ENCODE data around the gene NKAP. TPM values are rescaled to one million over a fixed set of nuclear protein-coding genes. Genes with fewer than 3 reads are reported as not detected.

The NKAP gene
- total and polyA plus RNA-seq, 2 of the 8 experiments (the other 6 are each of a cell fraction or from before 2014, with no cell fraction given) = 2.8 to 7.1 TPM

GRCh38 chrX:119919835-119920585, 23.5 kb downstream of the NKAP start:
- Histone ChIP-seq H3K23me2 (ENCODE audit: low read depth, low read length) (no peaks in the 10 kb centered on the region), H3K36me3 (ENCODE audit: control insufficient read depth in 2 of 4, insufficient read depth in 4 of 4, low read length in 3 of 4) (no peaks in the 10 kb centered on the region), H3K23ac (ENCODE audit: insufficient read length) (no peak overlapping the region), H3K79me1 (ENCODE audit: low read depth, low read length) (no peaks in the 10 kb centered on the region), H4K5ac (ENCODE audit: insufficient read length, low read depth, low read length) (no peak overlapping the region), H3K9ac (replicated peaks in 1 of 4; ENCODE audit: extremely low read depth in 1 of 4, low read depth in 3 of 4, low read length in 3 of 4) (no peak overlapping the region), H4K91ac (replicated peaks; ENCODE audit: insufficient read length, low read length) (no peak overlapping the region), H2AFZ (ENCODE audit: low read length) (no peak overlapping the region), H3K4ac (replicated peaks; ENCODE audit: insufficient read length, low read depth, low read length) (no peak overlapping the region), H4K20me1 (replicated peaks in 1 of 2; ENCODE audit: control insufficient read depth in 1 of 2, insufficient read depth in 2 of 2, low read length in 2 of 2) (no peaks in the 10 kb centered on the region), H3K18ac (ENCODE audit: extremely low read depth, low read length) (no peak overlapping the region), H3K4me1 (replicated peaks in 1 of 4; ENCODE audit: control insufficient read depth in 3 of 4, insufficient read depth in 4 of 4, low read length in 3 of 4) (no peaks in the 10 kb centered on the region), H2BK120ac (replicated peaks; ENCODE audit: low read depth, low read length) (no peak overlapping the region), H3K79me2 (ENCODE audit: control insufficient read depth in 1 of 2, insufficient read depth in 2 of 2, low read length in 2 of 2) (no peaks in the 10 kb centered on the region), H2BK20ac (ENCODE audit: low read length) (no peak overlapping the region), H3K14ac (ENCODE audit: insufficient read length) (no peak overlapping the region), H3K4me3 (ENCODE audit: extremely low read depth in 1 of 4, insufficient read depth in 2 of 4, low read depth in 3 of 4, low read length in 4 of 4) (no peak overlapping the region), H2AK5ac (ENCODE audit: low read depth, low read length) (no peak overlapping the region), H2BK12ac (ENCODE audit: low read depth, low read length) (no peak overlapping the region), H2BK5ac (ENCODE audit: low read depth, low read length) (no peak overlapping the region), H3K9me3 (ENCODE audit: insufficient read depth in 2 of 2, low read depth in 1 of 2, low read length in 1 of 2) (no peaks in the 10 kb centered on the region), H3K27ac (ENCODE audit: low read depth, low read length) (no peak overlapping the region), H3K4me2 (ENCODE audit: insufficient read depth in 1 of 2, low read depth in 2 of 2, low read length in 2 of 2) (no peak overlapping the region), H3K27me3 (replicated peaks in 1 of 4; ENCODE audit: control insufficient read depth in 3 of 4, extremely low read depth in 1 of 4, insufficient read depth in 3 of 4, low read length in 3 of 4) (no peaks in the 10 kb centered on the region), H2BK15ac (ENCODE audit: low read length) (no peak overlapping the region), H4K8ac (ENCODE audit: extremely low read depth, insufficient read depth, low read length) (no peak overlapping the region), H3K56ac (replicated peaks; ENCODE audit: insufficient read length, low read depth, low read length) (no peak overlapping the region)
- no peak for FAIRE-seq
- ChIA-PET POLR2A (ENCODE audit: partially characterized antibody) (interaction anchor here (1.1 kb wide), 1 partner anchor 21 kb away, joined by 3 read pairs; no protein-coding TSS in a partner anchor), CTCF (ENCODE audit: partially characterized antibody) (interaction anchor here (0.7 kb wide), 1 partner anchor 52 kb away, joined by 3 read pairs; no protein-coding TSS in a partner anchor)
- TF ChIP-seq KDM4A (IDR thresholded peaks at IDR 0.05; ENCODE audit: low read depth, low read length, severe bottlenecking) (no peak), KDM1A (IDR thresholded peaks at IDR 0.05; ENCODE audit: borderline replicate concordance, low read length) (no peak), CEBPB (IDR thresholded peaks at IDR 0.05; ENCODE audit: low read depth, low read length) (peak; percentile 75), RFX5 (IDR thresholded peaks at IDR 0.05; ENCODE audit: borderline replicate concordance, low read depth, low read length) (no peak), CBX8 (IDR thresholded peaks at IDR 0.05; ENCODE audit: borderline replicate concordance, low read depth, low read length) (no peak), BCL11A (IDR thresholded peaks at IDR 0.05; ENCODE audit: low read depth in 2 of 2, low read length in 2 of 2) (no peak), RNF2 (IDR thresholded peaks at IDR 0.05; ENCODE audit: borderline replicate concordance, low read depth, low read length, missing control alignments, poor library complexity, severe bottlenecking) (no peak)
- WGBS, 2 experiments (ENCODE audit: extremely low coverage in 1 of 2, insufficient coverage in 1 of 2, insufficient read length in 1 of 2, insufficient replicate concordance in 2 of 2, low coverage in 1 of 2, low lambda C conversion rate in 2 of 2, missing lambda C conversion rate in 1 of 2) = 98% methylated on average over 4 of the region's 5 CpGs; no CpG with 5 or more reads in 1 of the 2 experiments
- DNase-seq (ENCODE audit: low read depth in 1 of 2, low spot score in 2 of 2) = no peak

Measured in H1 (cell line).